ENCODE results near the gene CASP3. TPM values are rescaled to one million over a fixed set of nuclear protein-coding genes. Genes with fewer than 3 reads are reported as not detected.

CASP3 gene
- total and polyA plus RNA-seq, 2 donors (not counting 1 experiment from before 2014, with no cell fraction given): 7.9 to 15.8 TPM

GRCh38 chr4:184617600-184618196 lies 31.5 kb downstream of the CASP3 start:
- Histone ChIP-seq H3K4me2 (replicated peaks; ENCODE audit: low read depth, low read length, poor library complexity, severe bottlenecking) (no peak overlapping the region), H3K27me3 (replicated peaks in 1 of 4; ENCODE audit: control extremely low read depth in 1 of 4, control insufficient read depth in 3 of 4, insufficient read depth in 4 of 4, low read length in 3 of 4) (no peaks in the 10 kb centered on the region), H3K27ac (ENCODE audit: low read length in 2 of 2) (no peak overlapping the region), H3K79me2 (ENCODE audit: control insufficient read depth, insufficient read depth, low read length) (no peaks in the 10 kb centered on the region), H4K20me1 (ENCODE audit: control insufficient read depth, insufficient read depth, low read length, poor library complexity, severe bottlenecking) (no peaks in the 10 kb centered on the region), H3K4me1 (ENCODE audit: control insufficient read depth in 2 of 2, insufficient read depth in 2 of 2, low read length in 2 of 2) (peaks cover 0 to 5% of the 10 kb centered on the region in 2 donors), H3K9ac (ENCODE audit: low read length) (no peak overlapping the region), H3K4me3 (ENCODE audit: control extremely low read depth in 1 of 5, extremely low read depth in 1 of 5, insufficient read depth in 1 of 5, low read depth in 2 of 5, low read length in 4 of 5) (no peak overlapping the region), H3K9me3 (ENCODE audit: control extremely low read depth in 1 of 3, control insufficient read depth in 2 of 3, insufficient read depth in 1 of 3, low read length in 2 of 3) (peaks cover 0 to 19% (median 7%) of the 10 kb centered on the region in 3 donors), H2AFZ (ENCODE audit: insufficient read depth, low read depth, low read length, poor library complexity, severe bottlenecking) (no peak overlapping the region), H3K36me3 (replicated peaks in 1 of 2; ENCODE audit: control extremely low read depth in 1 of 2, control insufficient read depth in 1 of 2, extremely low read depth in 1 of 2, insufficient read depth in 2 of 2, low read length in 1 of 2) (no peaks in the 10 kb centered on the region)
- Mint-ChIP-seq H3K4me1 (peaks cover 18% of the 10 kb centered on the region), H3K27me3 (no peaks in the 10 kb centered on the region), H3K4me3 (no peak overlapping the region), H3K9me3 (ENCODE audit: insufficient read depth) (no peaks in the 10 kb centered on the region), H3K27ac (no peak overlapping the region)
- ATAC-seq (ENCODE audit: low read depth) (no peak), DNase-seq (no peak)
- WGBS (ENCODE audit: insufficient coverage): 98% methylated on average over 7 of the region's 9 CpGs
- TF ChIP-seq, protein P1, sequence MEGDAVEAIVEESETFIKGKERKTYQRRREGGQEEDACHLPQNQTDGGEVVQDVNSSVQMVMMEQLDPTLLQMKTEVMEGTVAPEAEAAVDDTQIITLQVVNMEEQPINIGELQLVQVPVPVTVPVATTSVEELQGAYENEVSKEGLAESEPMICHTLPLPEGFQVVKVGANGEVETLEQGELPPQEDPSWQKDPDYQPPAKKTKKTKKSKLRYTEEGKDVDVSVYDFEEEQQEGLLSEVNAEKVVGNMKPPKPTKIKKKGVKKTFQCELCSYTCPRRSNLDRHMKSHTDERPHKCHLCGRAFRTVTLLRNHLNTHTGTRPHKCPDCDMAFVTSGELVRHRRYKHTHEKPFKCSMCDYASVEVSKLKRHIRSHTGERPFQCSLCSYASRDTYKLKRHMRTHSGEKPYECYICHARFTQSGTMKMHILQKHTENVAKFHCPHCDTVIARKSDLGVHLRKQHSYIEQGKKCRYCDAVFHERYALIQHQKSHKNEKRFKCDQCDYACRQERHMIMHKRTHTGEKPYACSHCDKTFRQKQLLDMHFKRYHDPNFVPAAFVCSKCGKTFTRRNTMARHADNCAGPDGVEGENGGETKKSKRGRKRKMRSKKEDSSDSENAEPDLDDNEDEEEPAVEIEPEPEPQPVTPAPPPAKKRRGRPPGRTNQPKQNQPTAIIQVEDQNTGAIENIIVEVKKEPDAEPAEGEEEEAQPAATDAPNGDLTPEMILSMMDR (IDR thresholded peaks at IDR 0.05): no peak
- no peak for TF ChIP-seq EZH2 (IDR thresholded peaks at IDR 0.05; ENCODE audit: borderline replicate concordance, insufficient read depth, low read depth, low read length, poor library complexity, severe bottlenecking)
- intact Hi-C loops (cut with micrococcal nuclease): no loop called here
- ChIA-PET CTCF (no interaction called here), POLR2A (interaction anchor here (0.7 kb wide), 2 partner anchors 9 to 22 kb away, joined by 4 read pairs; no protein-coding TSS in a partner anchor)

DNA sequence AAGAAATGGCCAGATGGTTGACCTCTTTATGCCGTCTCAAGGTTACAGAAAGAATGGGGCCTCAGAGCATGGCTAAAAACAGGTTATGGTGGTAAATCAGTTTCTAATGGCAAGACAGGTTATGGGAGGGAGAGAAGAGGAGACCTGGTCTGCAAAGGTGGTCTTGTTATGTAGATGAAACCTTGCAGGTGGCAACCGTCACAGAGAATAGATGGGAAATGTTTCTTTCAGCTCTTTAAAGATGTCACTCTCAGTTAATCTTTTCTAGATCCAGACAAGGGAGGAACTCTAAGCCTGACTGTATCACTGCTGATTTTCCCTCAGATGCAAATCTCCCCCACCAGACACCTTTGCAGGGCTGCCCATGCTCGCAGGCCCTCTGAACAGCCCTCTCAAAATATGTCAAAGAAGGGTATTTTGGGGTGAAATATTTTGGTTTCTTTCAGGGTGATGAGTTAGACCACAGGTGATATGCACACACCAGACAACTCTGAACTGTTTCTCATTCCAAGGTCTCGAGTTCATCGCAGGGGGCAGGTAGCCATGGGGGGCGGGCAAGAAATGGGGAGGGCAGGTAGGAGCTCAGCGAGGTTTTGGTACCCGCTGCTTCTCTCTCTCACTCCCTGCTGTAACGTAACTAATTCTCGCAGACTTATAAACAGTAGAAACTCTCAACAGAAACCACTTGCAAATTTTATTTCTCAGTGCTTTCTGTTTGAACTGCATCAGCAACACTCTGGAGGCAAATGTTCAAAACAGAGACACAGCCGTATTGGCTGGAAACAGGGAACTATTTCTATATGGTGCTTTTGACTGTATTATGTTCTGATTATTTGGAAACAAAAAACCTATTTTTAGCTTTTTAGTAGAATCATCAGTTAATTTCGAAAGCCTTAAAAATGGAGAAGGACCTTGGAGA lies 32.4 kb downstream of the CASP3 start:
- no peaks in the 10 kb centered on the region for H3K27me3 Mint-ChIP-seq
- peak overlapping the region; percentile 12 for H3K27ac Mint-ChIP-seq
- Histone ChIP-seq H3K9ac (ENCODE audit: low read length) (no peak overlapping the region), H3K79me2 (ENCODE audit: control insufficient read depth, insufficient read depth, low read length) (no peaks in the 10 kb centered on the region), H3K27me3 (replicated peaks in 1 of 4; ENCODE audit: control extremely low read depth in 1 of 4, control insufficient read depth in 3 of 4, insufficient read depth in 4 of 4, low read length in 3 of 4) (no peaks in the 10 kb centered on the region), H3K36me3 (replicated peaks in 1 of 2; ENCODE audit: control extremely low read depth in 1 of 2, control insufficient read depth in 1 of 2, extremely low read depth in 1 of 2, insufficient read depth in 2 of 2, low read length in 1 of 2) (no peaks in the 10 kb centered on the region), H4K20me1 (ENCODE audit: control insufficient read depth, insufficient read depth, low read length, poor library complexity, severe bottlenecking) (no peaks in the 10 kb centered on the region), H3K27ac (ENCODE audit: low read length in 2 of 2) (no peak overlapping the region), H2AFZ (ENCODE audit: insufficient read depth, low read depth, low read length, poor library complexity, severe bottlenecking) (peak overlapping the region; percentile 22), H3K4me1 (ENCODE audit: control insufficient read depth in 2 of 2, insufficient read depth in 2 of 2, low read length in 2 of 2) (peaks cover 0 to 5% of the 10 kb centered on the region in 2 donors), H3K9me3 (ENCODE audit: control extremely low read depth in 1 of 3, control insufficient read depth in 2 of 3, insufficient read depth in 1 of 3, low read length in 2 of 3) (peaks cover 0 to 19% (median 7%) of the 10 kb centered on the region in 3 donors), H3K4me2 (replicated peaks; ENCODE audit: low read depth, low read length, poor library complexity, severe bottlenecking) (peak overlapping the region; percentile 21), H3K4me3 (ENCODE audit: control extremely low read depth in 1 of 5, extremely low read depth in 1 of 5, insufficient read depth in 1 of 5, low read depth in 2 of 5, low read length in 4 of 5) (no peak overlapping the region)
- no peak for DNase-seq
- H3K4me1 Mint-ChIP-seq: peaks cover 18% of the 10 kb centered on the region
- intact Hi-C loops (cut with micrococcal nuclease): no loop called here
- WGBS (ENCODE audit: insufficient coverage): 85% methylated on average over 7 of the region's 12 CpGs
- ChIA-PET CTCF (no interaction called here), POLR2A (no interaction called here)
- no peaks in the 10 kb centered on the region for H3K9me3 Mint-ChIP-seq (ENCODE audit: insufficient read depth)
- H3K4me3 Mint-ChIP-seq: peak overlapping the region; percentile 61
- no peak for TF ChIP-seq EZH2 (IDR thresholded peaks at IDR 0.05; ENCODE audit: borderline replicate concordance, insufficient read depth, low read depth, low read length, poor library complexity, severe bottlenecking)
- TF ChIP-seq, protein P1 (IDR thresholded peaks at IDR 0.05): no peak
- no peak for ATAC-seq (ENCODE audit: low read depth)

Measured in B cell (primary cell).